ENCODE measurements around the gene STK39.

STK39 gene

GRCh38 chr2:168241746-168242145, 5.6 kb downstream of the STK39 start:
- DNase-seq: no peak

GRCh38 chr2:168241208-168241607, 6.2 kb downstream of the STK39 start:
- no peak for DNase-seq

GRCh38 chr2:168239281-168239680, 8.1 kb downstream of the STK39 start:
- DNase-seq: no peak

- DNase-seq: no peak
These were observed 9.7 kb downstream of the STK39 start for GRCh38 chr2:168237741-168238140.

GRCh38 chr2:168234407-168235085, 12.8 kb downstream of the STK39 start:
- DNase-seq: no peak

GRCh38 chr2:168233726-168234406, 13.5 kb downstream of the STK39 start:
- no peak for DNase-seq

- no peak for DNase-seq
These were observed 14.2 kb downstream of the STK39 start for GRCh38 chr2:168233166-168233565.

- no peak for DNase-seq
These were observed 15.7 kb downstream of the STK39 start for GRCh38 chr2:168231609-168232241.

- no peak for DNase-seq
These were observed 17.0 kb downstream of the STK39 start for GRCh38 chr2:168230389-168230788.

GRCh38 chr2:168224346-168224745, 23.0 kb downstream of the STK39 start:
- DNase-seq: no peak

GRCh38 chr2:168222088-168222487, 25.3 kb downstream of the STK39 start:
- no peak for DNase-seq

- no peak for DNase-seq
These were observed 26.2 kb downstream of the STK39 start for GRCh38 chr2:168220965-168221819.

- no peak for DNase-seq
These were observed 29.5 kb downstream of the STK39 start for GRCh38 chr2:168217920-168218319.

- DNase-seq: no peak
These were observed 30.9 kb downstream of the STK39 start for GRCh38 chr2:168216351-168217005.

GRCh38 chr2:168215813-168216212, 31.6 kb downstream of the STK39 start:
- DNase-seq: no peak

GRCh38 chr2:168212866-168213265, 34.5 kb downstream of the STK39 start:
- DNase-seq: no peak

- DNase-seq: no peak
These were observed 35.2 kb downstream of the STK39 start for GRCh38 chr2:168212167-168212566.

- DNase-seq: no peak
These were observed 35.7 kb downstream of the STK39 start for GRCh38 chr2:168211664-168212163.

GRCh38 chr2:168210895-168211570, 36.4 kb downstream of the STK39 start:
- DNase-seq: peak; percentile 60 to 90 (median 85)

GRCh38 chr2:168210216-168210894, 37.0 kb downstream of the STK39 start:
- no peak for DNase-seq

GRCh38 chr2:168208652-168209051, 38.7 kb downstream of the STK39 start:
- peak in 1 of 3 donors; percentile 31 for DNase-seq
